C4-2B (cell line): ENCODE results near the gene NEURL3.

Experiments
- H3K27ac ChIP-seq: fragments of 450-650 bp; 2 replicates; pipeline ENCODE4 v1.5.1; 2017
- CTCF ChIP-seq: fragments of 450-650 bp; conservative IDR thresholded peaks from 2 replicates; pipeline ENCODE4 v1.5.1; 2017; ENCODE audit warnings: mild to moderate bottlenecking
- ZFX ChIP-seq: fragments of 450-650 bp; IDR thresholded peaks from 2 replicates; pipeline ENCODE4 v1.6.1; 2017

The NEURL3 gene

GRCh38 chr2:96485350-96485749 lies 19.8 kb downstream of the NEURL3 start:
- TF ChIP-seq ZFX, result no peak
- TF ChIP-seq CTCF, result no peak
- H3K27ac ChIP-seq, result no peak overlapping the region

- H3K27ac ChIP-seq, result no peak overlapping the region
- TF ChIP-seq CTCF (no peak), ZFX (no peak)
Measured at GRCh38 chr2:96484091-96484490, 21.1 kb downstream of the NEURL3 start.

GRCh38 chr2:96477458-96477857 lies 27.7 kb downstream of the NEURL3 start:
- TF ChIP-seq ZFX (no peak), CTCF (no peak)

GRCh38 chr2:96471772-96472171 lies 33.4 kb downstream of the NEURL3 start:
- no peak overlapping the region for H3K27ac ChIP-seq
- TF ChIP-seq ZFX (no peak), CTCF (no peak)

More at GRCh38 chr2:96477458-96477857, 27.7 kb downstream of the NEURL3 start:
- H3K27ac ChIP-seq, result no peak overlapping the region

GRCh38 chr2:96470636-96471035 lies 34.5 kb downstream of the NEURL3 start:
- H3K27ac ChIP-seq, result no peak overlapping the region
- no peak for TF ChIP-seq CTCF
- no peak for TF ChIP-seq ZFX

DNA sequence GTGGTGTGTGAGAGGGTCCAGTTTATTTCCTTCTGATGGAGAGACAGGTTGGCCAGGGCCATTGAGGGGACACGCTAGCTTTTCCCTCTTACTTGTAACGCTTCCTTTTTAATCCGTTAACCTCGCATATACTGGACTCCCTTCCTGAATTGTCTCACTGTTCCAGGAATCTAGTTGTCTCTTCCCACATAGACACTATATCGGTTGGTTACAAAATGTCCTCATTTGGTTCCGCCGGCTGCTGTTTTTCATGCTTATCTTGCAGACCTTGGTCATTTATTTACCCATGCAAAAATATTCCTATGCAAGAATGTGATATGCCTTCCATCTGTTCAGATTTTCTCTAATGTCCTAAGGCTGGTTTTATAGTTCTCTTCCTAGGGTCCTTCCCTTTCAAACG lies 35.0 kb downstream of the NEURL3 start:
- H3K27ac ChIP-seq, result no peak overlapping the region

GRCh38 chr2:96468904-96469303 lies 36.3 kb downstream of the NEURL3 start:
- no peak overlapping the region for H3K27ac ChIP-seq
- no peak for TF ChIP-seq CTCF
- TF ChIP-seq ZFX, result no peak

More for the DNA sequence above, 35.0 kb downstream of the NEURL3 start:
- TF ChIP-seq ZFX (no peak), CTCF (no peak)
